Subcutaneous abdominal adipose tissue (tissue), 5 donors: ENCODE measurements around the gene CFAP65.

Source experiments
- H3K27ac ChIP-seq: one replicate; pipeline ENCODE4 v1.7.0; 2013; ENCODE audit warnings: low read depth, mild to moderate bottlenecking, inconsistent platforms, low read length, moderate library complexity
- H3K27me3 ChIP-seq, 5 donors: one replicate each; pipeline ENCODE4 v1.7.0; 2013; ENCODE audit warnings: low read length in 5 of 5, inconsistent platforms in 1 of 5; ENCODE audit not compliant: control insufficient read depth in 5 of 5, insufficient read depth in 4 of 5
- H3K36me3 ChIP-seq, 5 donors: one replicate each; pipeline ENCODE4 v1.7.0; 2013; ENCODE audit warnings: low read length in 5 of 5; ENCODE audit not compliant: control insufficient read depth in 5 of 5, insufficient read depth in 5 of 5
- H3K4me1 ChIP-seq, 5 donors: one replicate each; pipeline ENCODE4 v1.7.0; 2013; ENCODE audit warnings: low read length in 5 of 5, mild to moderate bottlenecking in 3 of 5, moderate library complexity in 1 of 5; ENCODE audit not compliant: control insufficient read depth in 5 of 5, insufficient read depth in 5 of 5
- H3K4me3 ChIP-seq, 5 donors: one replicate each; pipeline ENCODE4 v1.7.0; 2013; ENCODE audit warnings: low read length in 5 of 5, low read depth in 1 of 5
- H3K9ac ChIP-seq, 5 donors: one replicate each; pipeline ENCODE4 v1.7.0; 2013; ENCODE audit warnings: low read length in 5 of 5, mild to moderate bottlenecking in 4 of 5, moderate library complexity in 3 of 5
- H3K9me3 ChIP-seq, 5 donors: one replicate each; pipeline ENCODE4 v1.7.0; 2013; ENCODE audit warnings: low read length in 5 of 5; ENCODE audit not compliant: control insufficient read depth in 5 of 5
- donor health status: healthy.
- donor health status: healthy.
- donor health status: healthy.
- donor health status: healthy.
- donor health status: healthy.

CFAP65 gene

DNA sequence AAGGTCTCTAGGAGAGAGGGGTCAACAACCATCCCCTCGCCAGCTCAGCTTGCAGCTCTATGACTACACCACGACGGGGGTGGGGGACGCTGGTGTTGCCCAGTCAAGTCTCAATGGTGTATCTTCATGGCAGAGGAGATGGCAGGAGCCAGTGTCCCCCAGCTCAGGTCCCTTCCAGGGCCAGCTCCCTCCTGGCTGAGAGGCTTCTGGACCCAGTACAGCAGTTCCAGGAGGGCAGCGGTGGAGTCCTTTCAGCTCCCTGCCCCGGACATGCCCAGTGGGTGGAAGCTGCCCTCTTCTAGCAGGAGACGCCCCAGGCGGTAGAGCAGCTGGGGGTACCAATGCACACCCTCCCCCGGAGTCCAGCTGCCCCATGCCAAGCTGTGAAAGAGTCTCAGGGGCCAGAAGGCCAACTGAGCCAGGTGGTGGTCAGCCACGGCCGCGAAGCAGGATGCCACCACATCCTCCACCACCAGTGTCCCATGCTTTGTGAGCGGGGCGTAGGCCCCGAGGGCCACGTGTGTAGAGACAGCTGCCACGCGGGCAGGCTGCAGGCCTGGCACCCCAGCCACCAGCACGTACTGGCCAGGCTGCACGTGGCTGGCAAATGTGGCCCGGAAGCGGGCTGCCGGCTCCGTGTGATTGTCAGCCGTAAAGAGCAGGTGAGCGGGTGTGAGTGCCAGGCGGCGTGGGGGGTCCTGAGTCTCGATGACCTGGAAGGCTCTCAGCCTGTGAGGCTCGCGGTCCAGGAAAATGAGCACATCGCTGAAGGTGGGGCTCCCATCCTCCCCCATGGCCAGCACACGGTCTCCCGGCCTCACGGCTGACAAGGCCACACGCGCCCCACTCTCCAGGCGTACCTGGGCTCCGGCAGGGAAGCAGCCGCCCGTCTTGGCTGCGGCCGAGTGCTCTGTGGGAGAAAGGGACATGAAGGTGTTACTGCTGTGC is 13.9 kb upstream of the CFAP65 start:
- Histone ChIP-seq H3K27me3 (peaks cover 39 to 65% (median 59%) of the 10 kb centered on the region in 5 donors), H3K27ac (no peak overlapping the region), H3K4me3 (no peak overlapping the region), H3K4me1 (peaks cover 0 to 28% (median 26%) of the 10 kb centered on the region in 5 donors), H3K9me3 (no peaks in the 10 kb centered on the region), H3K9ac (no peak overlapping the region), H3K36me3 (no peaks in the 10 kb centered on the region)

DNA sequence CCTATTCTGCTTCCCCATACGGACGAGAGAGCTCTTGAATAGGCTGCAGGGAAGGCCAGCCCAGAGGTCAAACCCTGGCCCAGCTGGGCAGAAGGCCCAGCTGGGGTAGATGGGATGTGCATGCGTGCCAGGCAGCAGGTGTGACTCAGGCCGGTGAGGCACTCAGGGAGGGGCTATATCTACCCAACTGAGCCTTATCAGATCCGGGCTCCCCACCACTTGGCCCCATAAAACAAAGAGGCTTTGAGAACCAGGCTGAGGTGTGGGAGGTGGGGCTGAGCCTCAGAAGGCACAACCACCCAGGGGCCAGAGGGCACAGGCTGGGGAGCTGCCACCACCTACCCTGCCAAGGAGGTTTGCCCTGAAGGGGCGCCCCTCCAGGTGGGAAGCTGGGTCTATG is 8.0 kb upstream of the CFAP65 start:
- Histone ChIP-seq H3K9me3 (no peaks in the 10 kb centered on the region), H3K4me3 (no peak overlapping the region), H3K27me3 (peaks cover 0 to 35% (median 22%) of the 10 kb centered on the region in 5 donors), H3K4me1 (no peaks in the 10 kb centered on the region), H3K27ac (no peak overlapping the region), H3K9ac (no peak overlapping the region), H3K36me3 (no peaks in the 10 kb centered on the region)

- H3K27ac ChIP-seq: no peak overlapping the region
- H3K27me3 ChIP-seq: peaks cover 17 to 46% (median 37%) of the 10 kb centered on the region in 5 donors
- no peaks in the 10 kb centered on the region for H3K9me3 ChIP-seq
- H3K36me3 ChIP-seq: no peaks in the 10 kb centered on the region
- peaks cover 0 to 6% (median 5%) of the 10 kb centered on the region in 5 donors for H3K4me1 ChIP-seq
- H3K9ac ChIP-seq: no peak overlapping the region
- H3K4me3 ChIP-seq: no peak overlapping the region
Measured at GRCh38 chr2:219045937-219046550, 4.7 kb upstream of the CFAP65 start.

- Histone ChIP-seq H3K27me3 (peaks cover 18 to 47% (median 36%) of the 10 kb centered on the region in 5 donors), H3K9ac (no peak overlapping the region), H3K27ac (no peak overlapping the region)
Measured at GRCh38 chr2:219042750-219043149, 1.4 kb upstream of the CFAP65 start.

DNA sequence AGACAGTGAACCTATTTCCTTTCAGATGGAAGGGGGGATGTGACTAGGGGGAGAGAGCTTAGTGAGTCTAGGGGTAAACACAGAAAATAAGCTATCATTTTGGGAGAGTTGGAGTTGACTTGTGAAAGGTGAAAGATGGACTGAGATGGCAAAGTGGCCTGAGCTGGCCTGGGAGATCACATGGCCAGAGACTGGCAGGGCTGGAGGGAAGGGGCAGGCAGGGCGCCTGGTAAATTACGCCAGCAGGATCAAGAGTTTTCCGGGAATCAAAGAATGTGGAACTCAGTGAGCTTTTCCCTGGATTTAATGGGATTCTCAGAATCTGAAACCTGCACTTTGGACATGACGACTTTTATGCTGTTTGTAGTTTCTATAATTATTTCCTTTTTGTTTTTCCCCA is 841 bp upstream of the CFAP65 start:
- Histone ChIP-seq H3K27me3 (peaks cover 17 to 51% (median 41%) of the 10 kb centered on the region in 5 donors), H3K9me3 (no peaks in the 10 kb centered on the region)

More at GRCh38 chr2:219042750-219043149, 1.4 kb upstream of the CFAP65 start:
- Histone ChIP-seq H3K4me1 (peaks cover 0 to 6% (median 5%) of the 10 kb centered on the region in 5 donors), H3K36me3 (no peaks in the 10 kb centered on the region), H3K4me3 (no peak overlapping the region), H3K9me3 (no peaks in the 10 kb centered on the region)

DNA sequence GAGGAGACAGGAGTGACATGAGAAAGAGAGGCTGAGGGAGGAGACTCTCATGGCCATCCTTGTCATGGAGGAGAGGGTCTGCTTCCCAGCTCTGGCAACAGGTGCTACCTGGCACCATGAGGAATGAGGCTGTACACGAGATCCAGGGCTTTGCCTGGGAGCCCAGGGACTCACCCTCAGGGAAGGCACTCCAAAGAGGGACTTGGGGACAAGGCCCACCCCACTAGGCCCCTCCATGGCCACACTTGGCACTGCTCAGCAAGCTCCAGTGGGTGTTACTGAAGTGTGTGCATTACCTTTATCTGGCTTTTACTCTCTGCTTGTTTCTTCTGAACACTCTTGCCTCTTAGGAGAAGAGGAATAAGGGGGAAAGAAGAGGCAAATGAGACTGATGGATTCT is 2.7 kb downstream of the CFAP65 start:
- H3K4me1 ChIP-seq: peaks cover 0 to 6% (median 5%) of the 10 kb centered on the region in 5 donors
- no peak overlapping the region for H3K27ac ChIP-seq
- no peak overlapping the region for H3K9ac ChIP-seq
- no peaks in the 10 kb centered on the region for H3K36me3 ChIP-seq
- H3K27me3 ChIP-seq: peaks cover 23 to 47% (median 35%) of the 10 kb centered on the region in 5 donors
- H3K4me3 ChIP-seq: no peak overlapping the region
- no peaks in the 10 kb centered on the region for H3K9me3 ChIP-seq

More for the DNA sequence above, 841 bp upstream of the CFAP65 start:
- H3K4me3 ChIP-seq: no peak overlapping the region
- no peaks in the 10 kb centered on the region for H3K36me3 ChIP-seq
- H3K27ac ChIP-seq: no peak overlapping the region
- H3K4me1 ChIP-seq: peaks cover 0 to 6% (median 5%) of the 10 kb centered on the region in 5 donors
- no peak overlapping the region for H3K9ac ChIP-seq

DNA sequence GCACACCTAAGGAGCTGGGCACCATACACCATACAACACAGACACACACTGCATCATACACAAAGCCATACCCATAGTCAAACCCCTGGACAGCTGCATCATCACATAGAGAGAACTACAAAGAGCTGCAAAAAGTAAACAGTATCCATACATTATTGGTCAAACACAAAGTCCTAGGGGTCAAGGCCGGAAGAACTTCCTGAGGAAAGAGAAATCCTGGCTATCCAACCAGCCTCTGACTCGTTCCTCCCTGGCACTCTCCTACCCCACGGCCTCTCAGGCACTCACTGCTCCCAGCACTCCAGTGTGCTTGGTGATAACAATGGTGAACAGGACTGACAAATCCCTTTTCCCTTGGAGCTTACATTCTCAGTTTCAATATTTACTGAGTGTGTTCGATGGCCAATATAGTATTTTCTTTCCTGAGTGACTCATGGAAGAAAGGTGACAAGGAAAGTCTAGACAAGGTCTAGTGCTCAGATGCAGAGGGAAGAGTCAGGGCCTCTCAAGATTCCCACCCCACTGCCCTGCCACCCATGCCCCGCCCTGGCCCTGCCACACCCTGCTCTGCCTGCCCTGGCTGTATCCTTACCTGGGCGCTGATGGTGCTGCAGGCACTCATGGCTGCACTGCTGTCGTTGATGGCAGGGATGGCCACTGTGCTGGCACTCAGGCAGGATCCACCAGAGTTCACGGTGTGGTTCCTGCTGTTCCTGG is 3.4 kb downstream of the CFAP65 start:
- Histone ChIP-seq H3K27me3 (peaks cover 19 to 41% (median 33%) of the 10 kb centered on the region in 5 donors), H3K9me3 (no peaks in the 10 kb centered on the region), H3K4me3 (no peak overlapping the region), H3K4me1 (peaks cover 0 to 6% (median 5%) of the 10 kb centered on the region in 5 donors), H3K36me3 (no peaks in the 10 kb centered on the region), H3K9ac (no peak overlapping the region), H3K27ac (no peak overlapping the region)

DNA sequence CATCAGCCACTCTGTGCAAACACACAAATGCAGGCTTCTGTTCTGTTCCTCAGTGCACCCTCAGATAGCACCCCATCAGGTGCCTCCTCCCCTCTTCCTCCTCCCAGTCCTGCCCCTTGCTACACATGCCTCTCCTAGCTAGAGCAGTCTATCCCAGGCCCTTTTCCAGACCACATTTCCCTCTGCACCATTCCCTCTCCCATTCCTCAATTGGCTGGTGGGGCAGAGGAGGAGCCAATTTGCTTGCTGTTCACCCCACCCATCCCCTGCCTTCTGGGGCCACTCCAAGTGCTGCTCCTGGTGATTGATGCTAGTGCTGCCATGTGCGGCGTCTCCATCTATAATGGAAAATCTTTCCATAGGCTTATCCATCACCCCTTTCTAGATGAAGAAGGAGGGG is 5.4 kb downstream of the CFAP65 start:
- Histone ChIP-seq H3K9ac (no peak overlapping the region), H3K4me1 (no peaks in the 10 kb centered on the region), H3K27ac (no peak overlapping the region), H3K9me3 (no peaks in the 10 kb centered on the region), H3K4me3 (no peak overlapping the region), H3K27me3 (peaks cover 19 to 36% (median 30%) of the 10 kb centered on the region in 5 donors), H3K36me3 (no peaks in the 10 kb centered on the region)

DNA sequence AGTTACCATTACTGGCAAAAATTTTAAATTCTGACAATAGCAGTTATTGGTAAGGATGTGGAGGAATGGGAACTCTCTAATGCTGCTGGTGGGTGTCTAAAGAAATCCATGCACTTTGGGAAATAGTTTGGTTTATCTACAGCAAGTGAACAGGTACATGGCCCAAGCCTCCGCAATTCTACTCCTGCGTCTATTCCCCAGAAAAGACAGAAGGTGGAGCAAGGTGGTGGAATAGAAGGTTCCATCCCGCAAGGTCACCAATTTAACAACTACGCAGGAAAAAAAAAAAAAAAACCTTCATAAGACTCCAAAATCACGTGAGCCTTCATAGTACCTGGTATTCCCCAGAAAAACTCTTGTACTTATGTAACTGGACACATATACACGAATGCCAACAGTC is 6.5 kb downstream of the CFAP65 start:
- H3K27me3 ChIP-seq: peaks cover 21 to 41% (median 29%) of the 10 kb centered on the region in 5 donors

More for the DNA sequence above, 6.5 kb downstream of the CFAP65 start:
- Histone ChIP-seq H3K27ac (no peak overlapping the region), H3K9ac (no peak overlapping the region), H3K4me3 (no peak overlapping the region), H3K4me1 (no peaks in the 10 kb centered on the region), H3K36me3 (no peaks in the 10 kb centered on the region), H3K9me3 (no peaks in the 10 kb centered on the region)
